GOT3 (cell line): ENCODE results near the gene PRKAG2.

Source experiments
- DNase-seq: peaks from one replicate; lab custom pipeline; 2025; ENCODE audit warnings: mixed read lengths; lab: John Stamatoyannopoulos, UW

The PRKAG2 gene

GRCh38 chr7:151623766-151624165, 253.1 kb downstream of the PRKAG2 start:
- no peak for DNase-seq

- no peak for DNase-seq
Observed at GRCh38 chr7:151621961-151622360, 255.0 kb downstream of the PRKAG2 start.

GRCh38 chr7:151616443-151617213, 260.3 kb downstream of the PRKAG2 start:
- DNase-seq = no peak

- DNase-seq = no peak
Observed at GRCh38 chr7:151615784-151616183, 261.1 kb downstream of the PRKAG2 start.

DNA sequence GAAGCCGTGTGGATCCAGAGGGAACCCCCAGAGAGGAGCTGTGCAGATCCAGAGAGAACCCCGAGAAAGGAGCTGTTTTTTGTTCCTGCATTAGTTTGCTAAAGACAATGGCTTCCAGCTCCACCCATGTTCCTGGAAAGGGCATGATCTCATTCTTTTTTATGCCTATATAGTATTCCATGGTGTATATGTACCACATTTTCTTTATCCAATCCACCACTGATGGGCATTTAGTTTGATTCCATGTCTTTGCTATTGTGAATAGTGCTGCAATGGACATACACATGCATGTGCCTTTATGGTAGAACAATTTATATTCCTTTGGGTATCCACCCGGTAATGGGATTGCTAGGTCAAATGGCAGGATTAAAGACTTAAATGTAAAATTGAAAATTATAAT, 261.9 kb downstream of the PRKAG2 start:
- no peak for DNase-seq

DNA sequence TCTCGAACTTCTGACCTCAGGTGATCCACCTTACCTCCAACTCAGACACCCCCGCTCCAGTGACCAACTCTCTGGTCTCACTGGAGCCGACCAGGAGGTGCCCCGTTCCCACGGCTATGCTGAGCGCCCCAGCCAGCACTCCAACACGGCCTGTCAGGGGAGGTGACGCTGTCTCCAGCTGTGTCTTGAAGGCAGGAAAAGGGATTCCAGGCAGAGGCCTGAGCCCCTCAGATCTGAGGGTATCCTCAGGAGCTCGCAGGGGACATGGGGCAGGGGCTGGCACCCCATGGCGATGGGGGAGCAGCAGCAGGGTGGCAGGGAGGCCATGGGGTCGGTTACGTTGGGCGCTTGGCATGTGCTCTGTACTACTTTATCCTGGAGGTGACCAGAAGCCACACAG, 262.9 kb downstream of the PRKAG2 start:
- no peak for DNase-seq

GRCh38 chr7:151611878-151612277, 265.0 kb downstream of the PRKAG2 start:
- DNase-seq = no peak

- no peak for DNase-seq
Observed at GRCh38 chr7:151611041-151611440, 265.9 kb downstream of the PRKAG2 start.

- DNase-seq = no peak
Observed at GRCh38 chr7:151608031-151608551, 268.8 kb downstream of the PRKAG2 start.

DNA sequence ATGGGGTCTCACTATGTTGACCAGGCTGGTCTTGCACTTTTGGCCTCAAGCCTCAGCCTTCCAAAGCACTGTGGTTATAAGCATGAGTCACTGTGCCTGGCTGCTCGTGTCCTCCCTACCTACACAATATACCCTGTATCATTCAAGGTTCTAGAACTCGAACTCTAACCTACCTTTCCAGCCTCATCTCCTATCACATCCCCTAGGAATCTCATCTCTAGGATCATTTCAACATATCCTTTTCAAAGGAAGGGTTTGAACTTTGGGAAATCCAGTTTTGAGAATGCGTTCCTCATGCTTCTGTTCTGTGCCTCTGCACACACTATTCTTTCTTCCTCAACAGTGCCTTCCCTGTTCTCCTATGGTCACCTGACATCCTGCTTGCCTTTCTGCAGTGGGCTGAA, 269.4 kb downstream of the PRKAG2 start:
- no peak for DNase-seq

GRCh38 chr7:151603951-151604350, 273.0 kb downstream of the PRKAG2 start:
- DNase-seq = no peak

DNA sequence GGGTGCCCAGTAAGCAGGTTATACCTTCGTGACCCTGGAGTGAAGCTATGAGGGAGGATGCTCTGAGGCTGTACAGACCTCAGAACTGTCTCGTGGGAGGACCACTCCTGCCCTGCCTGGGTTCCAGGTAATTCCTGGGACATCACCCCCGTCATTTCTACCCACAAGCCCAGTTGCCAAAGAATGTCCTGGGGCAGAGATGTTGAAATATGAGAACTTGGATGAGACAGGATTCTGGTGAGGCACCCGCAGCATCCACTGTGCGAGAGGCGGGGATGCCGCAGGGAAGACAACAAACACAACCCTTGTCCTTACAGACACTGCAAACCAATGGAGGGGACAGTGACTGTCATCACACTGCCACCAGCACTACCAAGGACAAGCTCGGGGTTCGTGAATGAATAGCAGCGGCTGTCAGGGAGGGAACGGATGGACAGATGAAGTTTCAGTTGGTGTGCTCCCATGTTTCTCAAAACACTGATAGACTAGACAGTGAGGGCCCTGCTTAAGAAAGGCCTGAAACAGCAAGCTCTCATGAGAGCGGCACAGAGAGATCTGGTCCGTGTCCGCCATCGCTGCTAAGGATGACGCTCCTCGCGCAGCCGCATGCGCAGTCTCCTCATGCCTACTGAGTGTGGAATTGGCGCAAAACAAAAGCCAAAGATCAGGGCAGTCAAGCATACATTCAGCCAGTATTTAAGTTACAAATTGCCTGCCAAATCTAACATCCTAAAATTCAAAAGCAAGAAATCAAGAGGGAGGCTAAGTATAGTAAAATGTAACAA, 275.2 kb downstream of the PRKAG2 start:
- DNase-seq = no peak

- DNase-seq = no peak
Observed at GRCh38 chr7:151600331-151600730, 276.6 kb downstream of the PRKAG2 start.

DNA sequence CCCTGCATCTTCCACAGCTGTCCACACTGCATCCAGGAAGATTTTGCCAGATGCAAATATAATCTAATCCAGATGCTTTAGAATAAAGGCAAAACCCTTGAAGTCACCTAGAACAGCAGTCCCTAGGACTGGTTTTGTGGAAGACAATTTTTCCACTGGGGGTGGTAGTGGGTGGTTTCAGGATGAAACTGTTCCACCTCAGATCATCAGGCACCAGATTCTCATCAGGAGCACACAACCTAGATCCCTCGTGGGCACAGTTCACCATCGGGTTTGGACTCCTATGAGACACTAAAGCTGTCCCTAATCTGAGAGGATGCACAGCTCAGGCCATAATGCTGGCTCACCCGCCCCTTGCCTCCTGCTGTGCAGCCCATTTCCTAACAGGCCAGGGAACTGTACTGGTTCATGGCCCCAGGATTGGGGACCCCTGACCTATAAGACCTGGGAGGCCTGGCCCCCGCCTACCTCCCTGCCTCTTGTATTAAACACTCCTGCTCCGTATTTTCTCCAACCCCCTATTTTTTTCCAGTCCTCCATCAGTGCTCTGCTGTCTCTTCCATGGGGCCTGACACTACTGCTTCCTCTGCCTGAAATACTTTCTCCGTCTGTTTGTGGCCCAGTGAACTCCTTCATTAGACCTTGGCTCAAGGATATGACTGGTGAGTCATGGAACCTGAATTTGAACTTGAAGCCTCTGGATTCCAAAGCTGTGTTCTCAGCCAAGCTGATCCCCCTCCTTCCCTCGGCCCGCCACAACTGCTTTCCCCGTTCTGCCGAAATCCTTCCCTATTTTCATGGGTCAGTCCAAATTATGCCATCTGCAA, 277.3 kb downstream of the PRKAG2 start:
- no peak for DNase-seq

GRCh38 chr7:151597541-151598444, 279.1 kb downstream of the PRKAG2 start:
- no peak for DNase-seq

DNA sequence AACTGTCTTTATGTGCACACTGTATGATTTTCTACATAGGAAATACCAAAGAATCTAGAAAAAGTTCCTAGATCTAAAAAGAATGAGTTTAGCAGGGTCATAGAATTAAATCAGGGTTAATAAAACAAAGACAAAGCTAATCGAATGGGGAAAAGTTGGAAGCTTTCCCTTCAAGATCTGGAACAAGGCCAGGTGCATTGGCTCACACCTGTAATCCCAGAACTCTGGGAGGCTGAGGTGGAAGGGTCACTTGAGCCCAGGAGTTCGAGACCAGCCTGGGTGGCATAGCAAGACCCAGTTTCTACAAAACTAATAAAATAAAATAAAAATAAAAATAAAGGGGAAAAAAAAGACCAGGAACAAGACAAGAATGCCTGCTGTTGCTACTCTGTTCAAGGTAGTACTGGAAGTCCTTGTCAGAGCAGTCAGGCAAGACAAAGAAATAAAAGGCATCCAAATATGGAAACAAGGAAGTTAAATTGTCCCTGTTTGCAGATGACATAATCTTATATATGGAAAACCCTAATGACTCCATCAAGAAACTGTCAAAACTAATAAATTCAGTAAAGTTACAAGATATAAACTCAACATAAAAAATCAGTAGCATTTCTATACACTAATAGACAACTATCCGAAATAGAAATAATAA, 281.1 kb downstream of the PRKAG2 start:
- DNase-seq = no peak

GRCh38 chr7:151592868-151593486, 283.9 kb downstream of the PRKAG2 start:
- DNase-seq = no peak

- no peak for DNase-seq
Observed at GRCh38 chr7:151592330-151592729, 284.6 kb downstream of the PRKAG2 start.

DNA sequence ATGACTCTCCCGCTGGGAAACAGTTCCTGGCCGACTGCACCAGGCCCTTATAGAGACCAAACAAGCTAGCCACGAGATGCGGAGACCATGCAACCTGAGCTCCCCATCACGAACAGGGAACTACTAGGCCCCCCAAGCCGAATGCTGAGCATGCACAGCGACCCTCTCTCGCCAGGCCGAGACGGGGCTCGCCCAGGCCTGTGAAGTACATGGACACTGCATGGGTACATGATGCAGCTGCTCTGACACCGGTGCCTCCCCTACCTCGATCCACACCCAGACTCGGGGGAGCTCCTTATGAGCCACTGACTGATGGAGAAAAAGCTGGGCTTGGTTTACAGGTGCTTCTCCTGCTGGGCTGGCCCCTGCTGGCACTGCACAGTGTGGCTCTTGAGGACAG, 285.0 kb downstream of the PRKAG2 start:
- DNase-seq = no peak
